ENCODE measurements around the gene TNFRSF14.

Gene TNFRSF14

GRCh38 chr1:2604844-2605508 lies 48.8 kb downstream of the TNFRSF14 start:
- no peak for DNase-seq

- DNase-seq: no peak
These were observed 49.6 kb downstream of the TNFRSF14 start for GRCh38 chr1:2605509-2606395.

DNA sequence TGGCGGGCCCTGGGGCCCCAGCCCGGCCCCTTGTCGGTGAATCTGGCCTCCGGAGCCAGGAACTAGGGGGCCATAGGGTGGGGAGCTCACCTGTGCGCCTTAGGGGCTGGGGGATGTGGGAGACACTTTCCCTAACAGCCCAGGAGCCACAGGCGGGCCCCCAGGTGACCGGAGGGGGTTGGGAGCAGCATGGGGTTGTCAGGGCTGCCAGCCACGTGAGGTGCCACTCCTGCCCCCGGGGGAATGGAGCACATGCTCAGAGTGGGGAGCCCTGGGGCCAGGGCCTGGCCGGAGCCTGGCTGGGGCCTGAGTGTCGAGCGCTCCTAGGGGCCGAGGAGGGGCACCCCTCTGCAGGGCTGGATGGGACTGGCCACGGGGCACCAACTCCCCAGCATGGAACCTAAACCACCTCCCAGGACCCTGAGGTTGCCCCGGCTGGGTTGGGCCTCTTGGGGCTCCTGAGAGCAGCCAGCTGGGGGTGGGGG lies 50.3 kb downstream of the TNFRSF14 start:
- DNase-seq: no peak

- DNase-seq: no peak
These were observed 50.9 kb downstream of the TNFRSF14 start for GRCh38 chr1:2606881-2607621.

GRCh38 chr1:2607641-2608091 lies 51.5 kb downstream of the TNFRSF14 start:
- DNase-seq: no peak

DNA sequence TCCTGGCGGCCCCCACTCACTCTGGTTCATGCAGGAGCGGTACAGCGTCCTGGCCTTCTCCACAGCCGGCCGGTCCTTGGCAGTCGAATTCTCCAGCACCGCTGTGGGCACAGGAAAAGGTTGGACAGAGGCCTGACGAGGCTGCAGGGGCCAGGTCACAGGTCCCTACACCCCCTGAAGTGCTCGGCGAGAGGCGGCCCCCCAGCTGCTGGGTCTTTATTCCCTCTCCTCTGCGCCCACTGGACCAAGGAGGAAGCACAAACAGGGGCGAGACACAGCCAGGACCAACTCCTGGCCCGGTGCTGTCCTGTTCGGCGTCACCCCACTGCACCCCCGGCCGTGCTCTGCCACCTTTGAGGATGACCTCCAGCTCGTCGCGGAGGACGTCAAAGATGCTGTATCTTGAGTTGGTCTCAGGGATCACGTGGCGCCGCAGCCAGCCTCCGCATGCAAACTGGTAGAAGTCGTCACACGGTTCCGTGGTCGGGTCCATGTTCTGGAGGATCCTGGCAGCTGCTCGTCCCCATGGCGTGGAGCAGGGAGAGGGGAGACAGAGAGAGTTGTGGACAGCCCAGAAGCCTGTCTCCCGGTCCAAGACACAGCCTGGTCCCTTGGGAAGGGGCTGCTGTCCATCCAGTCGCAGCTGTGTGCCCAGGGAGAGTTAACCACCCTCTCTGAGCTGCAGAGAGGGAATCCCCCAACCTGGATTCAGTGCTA lies 53.3 kb downstream of the TNFRSF14 start:
- no peak for DNase-seq

GRCh38 chr1:2610036-2610959 lies 54.1 kb downstream of the TNFRSF14 start:
- DNase-seq: no peak

DNA sequence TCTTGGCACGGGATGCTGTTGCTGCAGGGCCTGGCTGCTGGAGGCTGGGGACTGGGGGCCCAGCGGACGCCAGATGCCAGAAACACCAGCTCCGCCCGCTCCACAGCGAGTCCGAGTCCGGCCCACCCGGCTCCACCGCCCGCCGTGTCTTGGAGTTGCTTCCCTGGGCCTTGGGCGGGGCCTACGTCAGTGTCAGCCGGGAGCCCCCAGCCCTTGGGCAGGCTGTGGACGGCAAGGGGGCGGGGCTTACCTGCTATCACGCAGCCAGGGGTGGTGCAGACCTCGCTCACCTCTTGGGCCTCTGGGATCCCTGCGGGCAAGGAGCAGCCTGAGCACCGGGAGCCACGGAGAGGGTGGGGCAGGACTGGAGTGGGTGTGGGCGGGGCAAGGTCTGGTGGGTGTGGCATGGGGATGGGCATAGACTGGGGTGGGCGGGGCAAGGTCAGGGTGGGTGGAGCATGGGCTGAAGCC lies 54.9 kb downstream of the TNFRSF14 start:
- DNase-seq: no peak

GRCh38 chr1:2611621-2612437 lies 55.7 kb downstream of the TNFRSF14 start:
- DNase-seq: no peak

DNA sequence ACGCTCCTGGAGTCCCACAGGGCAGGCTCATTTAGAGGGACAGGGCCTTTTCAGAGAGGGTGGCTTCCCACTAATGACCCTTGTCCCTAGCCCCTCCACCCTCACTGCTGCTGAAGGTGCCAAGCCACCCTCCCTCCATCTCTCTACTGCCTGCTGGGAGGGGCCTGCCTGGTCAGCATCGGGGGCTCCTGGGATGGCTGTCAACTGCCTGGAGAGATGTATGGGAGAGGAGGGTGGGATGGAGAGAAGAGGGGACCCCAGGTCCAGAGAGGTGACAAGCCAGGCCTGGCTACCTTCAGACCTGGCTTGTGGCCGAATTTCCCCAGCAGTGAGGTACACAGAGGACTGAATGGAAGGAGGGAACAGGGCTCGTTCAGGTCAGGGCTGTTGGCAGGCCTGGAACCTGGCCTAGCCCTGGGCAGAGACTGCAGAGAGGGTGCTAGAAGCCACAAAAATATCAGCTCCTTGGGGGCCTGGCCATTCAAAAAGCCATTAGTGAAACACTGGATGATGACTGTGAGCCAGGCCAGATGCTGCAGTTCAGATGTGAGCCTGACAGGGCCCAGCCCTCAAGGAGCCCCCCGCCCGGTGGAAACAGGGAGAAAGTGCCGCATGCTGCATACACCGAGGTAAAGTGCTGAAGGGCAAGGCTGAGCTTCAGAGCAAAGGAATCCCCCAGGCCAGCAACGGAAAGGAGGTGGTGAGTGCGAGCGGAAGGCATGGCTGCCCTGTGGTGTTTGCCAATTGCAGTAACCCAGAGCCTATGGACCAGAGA lies 56.6 kb downstream of the TNFRSF14 start:
- no peak for DNase-seq

Measured in NCI-H1436 treated with DMSO at 0.1 percent for 48 hours (cell line).